ENCODE results near the gene HAUS8.

The HAUS8 gene

DNA sequence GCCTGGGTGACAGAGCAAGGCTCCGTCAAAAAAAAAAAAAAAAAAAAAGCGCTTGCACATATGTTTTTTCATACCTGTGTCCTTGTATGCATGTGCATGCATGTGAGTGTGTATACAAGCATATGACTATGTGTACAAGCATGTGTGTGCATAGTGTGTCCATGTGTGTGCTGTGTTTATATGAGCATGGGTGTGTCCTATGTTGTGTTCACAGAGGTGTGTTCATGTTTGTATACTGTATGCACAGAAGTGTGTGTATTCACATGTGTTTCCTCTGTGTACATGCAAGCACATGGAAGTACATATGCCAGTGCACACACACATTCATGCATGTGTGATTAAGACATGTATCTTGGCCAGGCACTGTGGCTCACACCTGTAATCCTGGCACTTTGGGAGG lies 17.4 kb upstream of the HAUS8 start:
- TF ChIP-seq SIN3A (IDR thresholded peaks at IDR 0.05; ENCODE audit: borderline replicate concordance, insufficient read depth, low read length) (no peak), TAF1 (IDR thresholded peaks at IDR 0.05; ENCODE audit: borderline replicate concordance, insufficient read depth, low read length) (no peak), FOXP2 (optimal IDR thresholded peaks at IDR 0.05; ENCODE audit: borderline replicate concordance, extremely low read depth, extremely low read length, insufficient read depth) (no peak), POLR2AphosphoS5 (IDR thresholded peaks at IDR 0.05; ENCODE audit: low read depth, low read length) (no peak)
- TF ChIP-seq, protein P1, sequence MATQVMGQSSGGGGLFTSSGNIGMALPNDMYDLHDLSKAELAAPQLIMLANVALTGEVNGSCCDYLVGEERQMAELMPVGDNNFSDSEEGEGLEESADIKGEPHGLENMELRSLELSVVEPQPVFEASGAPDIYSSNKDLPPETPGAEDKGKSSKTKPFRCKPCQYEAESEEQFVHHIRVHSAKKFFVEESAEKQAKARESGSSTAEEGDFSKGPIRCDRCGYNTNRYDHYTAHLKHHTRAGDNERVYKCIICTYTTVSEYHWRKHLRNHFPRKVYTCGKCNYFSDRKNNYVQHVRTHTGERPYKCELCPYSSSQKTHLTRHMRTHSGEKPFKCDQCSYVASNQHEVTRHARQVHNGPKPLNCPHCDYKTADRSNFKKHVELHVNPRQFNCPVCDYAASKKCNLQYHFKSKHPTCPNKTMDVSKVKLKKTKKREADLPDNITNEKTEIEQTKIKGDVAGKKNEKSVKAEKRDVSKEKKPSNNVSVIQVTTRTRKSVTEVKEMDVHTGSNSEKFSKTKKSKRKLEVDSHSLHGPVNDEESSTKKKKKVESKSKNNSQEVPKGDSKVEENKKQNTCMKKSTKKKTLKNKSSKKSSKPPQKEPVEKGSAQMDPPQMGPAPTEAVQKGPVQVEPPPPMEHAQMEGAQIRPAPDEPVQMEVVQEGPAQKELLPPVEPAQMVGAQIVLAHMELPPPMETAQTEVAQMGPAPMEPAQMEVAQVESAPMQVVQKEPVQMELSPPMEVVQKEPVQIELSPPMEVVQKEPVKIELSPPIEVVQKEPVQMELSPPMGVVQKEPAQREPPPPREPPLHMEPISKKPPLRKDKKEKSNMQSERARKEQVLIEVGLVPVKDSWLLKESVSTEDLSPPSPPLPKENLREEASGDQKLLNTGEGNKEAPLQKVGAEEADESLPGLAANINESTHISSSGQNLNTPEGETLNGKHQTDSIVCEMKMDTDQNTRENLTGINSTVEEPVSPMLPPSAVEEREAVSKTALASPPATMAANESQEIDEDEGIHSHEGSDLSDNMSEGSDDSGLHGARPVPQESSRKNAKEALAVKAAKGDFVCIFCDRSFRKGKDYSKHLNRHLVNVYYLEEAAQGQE (IDR thresholded peaks at IDR 0.05; ENCODE audit: insufficient read depth in 1 of 2, low read depth in 2 of 2, low read length in 2 of 2) = no peak

DNA sequence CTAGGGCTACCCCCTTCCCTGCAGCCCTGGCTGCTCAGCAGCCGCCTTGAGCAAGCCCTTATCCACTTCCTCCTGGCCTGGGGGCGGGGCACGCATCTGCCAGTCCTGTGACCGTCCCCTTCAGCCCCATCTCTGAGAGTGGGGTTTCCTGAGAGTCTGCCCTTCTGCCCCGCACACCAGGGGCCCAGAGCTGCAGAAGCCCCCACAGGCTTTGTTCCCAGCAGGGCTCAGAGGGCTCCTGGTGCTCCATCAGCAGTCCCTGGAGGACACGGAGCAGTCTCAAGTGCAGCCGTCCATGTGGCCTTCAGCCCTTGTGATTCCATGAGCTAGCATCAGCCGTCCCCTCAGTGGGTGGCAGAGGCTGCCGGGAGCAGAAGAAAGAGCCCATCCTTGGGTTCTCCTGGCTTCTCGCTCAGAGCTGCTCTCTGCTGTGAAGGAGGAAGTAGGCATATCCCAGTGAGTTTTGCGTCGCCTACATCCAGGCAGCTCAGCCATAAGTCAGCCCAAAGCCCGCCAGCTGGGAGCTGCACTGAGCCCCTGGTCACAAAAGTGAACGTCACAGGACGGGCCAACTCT lies 16.6 kb upstream of the HAUS8 start:
- TF ChIP-seq POLR2AphosphoS5 (IDR thresholded peaks at IDR 0.05; ENCODE audit: low read depth, low read length) = no peak
- TF ChIP-seq, protein P1 (IDR thresholded peaks at IDR 0.05; ENCODE audit: insufficient read depth in 1 of 2, low read depth in 2 of 2, low read length in 2 of 2) = no peak
- TF ChIP-seq SIN3A (IDR thresholded peaks at IDR 0.05; ENCODE audit: borderline replicate concordance, insufficient read depth, low read length) = no peak
- TF ChIP-seq FOXP2 (optimal IDR thresholded peaks at IDR 0.05; ENCODE audit: borderline replicate concordance, extremely low read depth, extremely low read length, insufficient read depth) = no peak
- no peak for TF ChIP-seq TAF1 (IDR thresholded peaks at IDR 0.05; ENCODE audit: borderline replicate concordance, insufficient read depth, low read length)

DNA sequence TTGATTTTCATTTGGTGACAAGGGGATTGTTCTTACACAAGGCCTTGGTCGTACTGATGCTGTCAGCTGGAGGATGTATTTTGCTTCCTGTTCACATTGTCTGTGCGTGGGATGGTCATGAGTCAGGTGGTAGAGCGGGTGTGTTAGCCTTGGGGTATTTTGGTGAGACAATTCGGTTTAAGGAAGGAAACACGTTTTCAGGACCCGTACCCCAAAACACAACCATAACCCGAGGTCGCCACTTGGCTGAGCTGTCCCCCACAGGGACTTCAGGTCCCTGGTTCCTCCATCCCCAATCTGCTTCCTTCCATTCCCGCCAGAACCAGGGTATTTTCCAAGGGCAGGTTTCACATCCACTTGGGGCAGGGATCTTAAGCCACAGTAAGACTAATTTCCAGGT lies 15.3 kb upstream of the HAUS8 start:
- TF ChIP-seq SIN3A (IDR thresholded peaks at IDR 0.05; ENCODE audit: borderline replicate concordance, insufficient read depth, low read length) = no peak
- TF ChIP-seq TAF1 (IDR thresholded peaks at IDR 0.05; ENCODE audit: borderline replicate concordance, insufficient read depth, low read length) = no peak
- TF ChIP-seq POLR2AphosphoS5 (IDR thresholded peaks at IDR 0.05; ENCODE audit: low read depth, low read length) = no peak
- TF ChIP-seq FOXP2 (optimal IDR thresholded peaks at IDR 0.05; ENCODE audit: borderline replicate concordance, extremely low read depth, extremely low read length, insufficient read depth) = no peak
- TF ChIP-seq, protein P1 (IDR thresholded peaks at IDR 0.05; ENCODE audit: insufficient read depth in 1 of 2, low read depth in 2 of 2, low read length in 2 of 2) = no peak

DNA sequence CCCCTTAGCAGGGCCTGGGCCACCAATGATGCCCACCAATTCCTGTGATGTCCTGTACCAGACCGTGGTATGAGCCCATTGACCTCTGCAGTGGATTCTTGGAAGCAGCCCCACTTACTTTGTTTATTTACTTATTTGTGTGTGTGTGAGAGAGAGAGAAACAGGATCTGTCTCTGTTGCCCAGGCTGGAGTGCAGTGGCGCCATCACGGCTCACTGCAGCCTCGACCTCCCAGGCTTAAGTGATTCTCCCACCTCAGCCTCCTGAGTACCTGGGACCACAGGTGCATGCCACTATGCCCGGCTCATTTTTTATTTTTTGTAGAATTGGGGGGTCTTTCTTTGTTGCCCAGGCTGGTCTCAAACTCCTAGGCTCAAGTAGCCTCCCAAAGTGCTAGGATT lies 13.3 kb upstream of the HAUS8 start:
- TF ChIP-seq SIN3A (IDR thresholded peaks at IDR 0.05; ENCODE audit: borderline replicate concordance, insufficient read depth, low read length) = no peak
- TF ChIP-seq FOXP2 (optimal IDR thresholded peaks at IDR 0.05; ENCODE audit: borderline replicate concordance, extremely low read depth, extremely low read length, insufficient read depth) = no peak
- TF ChIP-seq TAF1 (IDR thresholded peaks at IDR 0.05; ENCODE audit: borderline replicate concordance, insufficient read depth, low read length) = no peak
- TF ChIP-seq POLR2AphosphoS5 (IDR thresholded peaks at IDR 0.05; ENCODE audit: low read depth, low read length) = no peak
- TF ChIP-seq, protein P1 (IDR thresholded peaks at IDR 0.05; ENCODE audit: insufficient read depth in 1 of 2, low read depth in 2 of 2, low read length in 2 of 2) = no peak
